Body of pancreas (tissue), 4 donors: Measurements from ENCODE around the gene KCNF1.
A peak's percentile ranks its signal among the peaks of the same experiment; 100 is the strongest.

Experiments used
- POLR2A ChIP-seq, 3 donors: fragments of 450-650 bp; IDR thresholded peaks; one replicate each; pipeline ENCODE4 v1.6.1; 2016; ENCODE audit warnings: antibody characterized with exemption in 3 of 3, mild to moderate bottlenecking in 2 of 3
- TF ChIP-seq, protein P1 (sequence below), 7 experiments: fragments of 450-650 bp in 4 of 7; fragments of 200-600 bp in 3 of 7; sonication (generic) in 3 of 7; IDR thresholded peaks; one replicate each; pipeline ENCODE4 v1.5.1; 2016 to 2019; ENCODE audit warnings: antibody characterized with exemption in 7 of 7

DNA sequence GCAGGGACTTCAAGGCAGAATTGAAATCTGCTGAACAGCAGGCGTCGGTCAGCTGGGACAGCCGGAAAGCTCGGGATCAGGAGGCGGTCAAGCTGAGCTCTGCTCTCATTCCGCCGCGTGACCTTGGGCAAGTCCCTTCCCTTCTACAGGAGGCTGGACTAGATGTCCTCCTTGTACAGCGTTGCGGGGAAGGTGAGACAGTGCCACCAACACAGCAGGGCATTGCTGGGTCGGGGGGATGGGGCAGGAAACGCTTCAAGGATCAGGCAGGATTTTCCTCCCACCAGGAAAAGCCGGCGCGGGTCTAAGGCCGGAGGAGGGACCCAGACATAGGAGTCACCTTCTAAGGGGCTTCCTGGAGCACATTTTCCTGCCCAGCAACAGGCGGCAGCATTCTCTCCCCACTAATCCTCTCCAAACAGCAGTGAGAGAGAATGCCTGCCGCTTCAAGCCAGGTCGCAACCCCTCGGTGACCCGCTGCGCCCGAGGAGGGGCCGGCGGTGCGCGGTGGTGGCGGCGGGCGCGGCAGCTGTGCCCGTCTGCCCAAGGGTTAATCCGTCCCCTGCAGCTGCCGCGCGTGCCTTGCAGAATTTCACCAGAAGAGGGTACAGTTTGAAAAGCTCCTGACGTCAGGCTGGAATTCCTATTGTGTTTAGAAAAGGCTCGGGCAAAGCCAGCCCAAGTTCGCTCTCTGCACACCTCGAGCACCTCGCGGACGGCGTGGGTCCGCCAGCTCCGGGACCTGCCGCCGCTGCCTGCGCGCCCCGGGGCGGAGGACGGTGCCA lies at the start of gene KCNF1:
- TF ChIP-seq, protein P1, sequence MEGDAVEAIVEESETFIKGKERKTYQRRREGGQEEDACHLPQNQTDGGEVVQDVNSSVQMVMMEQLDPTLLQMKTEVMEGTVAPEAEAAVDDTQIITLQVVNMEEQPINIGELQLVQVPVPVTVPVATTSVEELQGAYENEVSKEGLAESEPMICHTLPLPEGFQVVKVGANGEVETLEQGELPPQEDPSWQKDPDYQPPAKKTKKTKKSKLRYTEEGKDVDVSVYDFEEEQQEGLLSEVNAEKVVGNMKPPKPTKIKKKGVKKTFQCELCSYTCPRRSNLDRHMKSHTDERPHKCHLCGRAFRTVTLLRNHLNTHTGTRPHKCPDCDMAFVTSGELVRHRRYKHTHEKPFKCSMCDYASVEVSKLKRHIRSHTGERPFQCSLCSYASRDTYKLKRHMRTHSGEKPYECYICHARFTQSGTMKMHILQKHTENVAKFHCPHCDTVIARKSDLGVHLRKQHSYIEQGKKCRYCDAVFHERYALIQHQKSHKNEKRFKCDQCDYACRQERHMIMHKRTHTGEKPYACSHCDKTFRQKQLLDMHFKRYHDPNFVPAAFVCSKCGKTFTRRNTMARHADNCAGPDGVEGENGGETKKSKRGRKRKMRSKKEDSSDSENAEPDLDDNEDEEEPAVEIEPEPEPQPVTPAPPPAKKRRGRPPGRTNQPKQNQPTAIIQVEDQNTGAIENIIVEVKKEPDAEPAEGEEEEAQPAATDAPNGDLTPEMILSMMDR (IDR thresholded peaks at IDR 0.05) = peak in 4 of 7 experiments; percentile 20 to 45 (median 30)
- no peak for TF ChIP-seq POLR2A (IDR thresholded peaks at IDR 0.05)
